Astrocyte (in vitro differentiated cells and primary cell): ENCODE results near the gene CD276. TPM values are rescaled to one million over a fixed set of nuclear protein-coding genes. Genes with fewer than 3 reads are reported as not detected.

ENCODE experiments used
- DNase-seq: peaks from one replicate; pipeline ENCODE4 v3.0.0-alpha.2; 2010; ENCODE audit warnings: low read depth
- FAIRE-seq: peaks from 2 replicates; lab custom pipeline; 2011; peaks lifted over from hg19 to GRCh38; lab: Jason Lieb, UNC
- H2AFZ ChIP-seq: 2 replicates; pipeline ENCODE4 v1.6.0; 2012; ENCODE audit warnings: low read depth, low read length, inconsistent platforms
- H3K27ac ChIP-seq: 2 replicates; pipeline ENCODE4 v1.5.1; 2011; ENCODE audit warnings: low read depth, low read length, inconsistent platforms
- H3K27me3 ChIP-seq: 2 replicates; pipeline ENCODE4 v1.6.0; 2011; ENCODE audit warnings: low read length, inconsistent platforms; ENCODE audit not compliant: insufficient read depth
- H3K36me3 ChIP-seq: 2 replicates; pipeline ENCODE4 v1.5.1; 2011; ENCODE audit warnings: low read length, inconsistent platforms; ENCODE audit not compliant: insufficient read depth
- H3K4me1 ChIP-seq: 2 replicates; pipeline ENCODE4 v1.5.1; 2011; ENCODE audit warnings: low read length, inconsistent platforms; ENCODE audit not compliant: insufficient read depth
- H3K4me2 ChIP-seq: 2 replicates; pipeline ENCODE4 v1.6.0; 2012; ENCODE audit warnings: low read length, inconsistent platforms
- H3K4me3 ChIP-seq: 2 replicates; pipeline ENCODE4 v1.5.1; 2011; ENCODE audit warnings: low read depth, mild to moderate bottlenecking, low read length, inconsistent platforms; ENCODE audit not compliant: insufficient read depth
- H3K79me2 ChIP-seq: 2 replicates; pipeline ENCODE4 v1.6.0; 2012; ENCODE audit warnings: mild to moderate bottlenecking, low read length, inconsistent platforms; ENCODE audit not compliant: insufficient read depth
- H3K9ac ChIP-seq: 2 replicates; pipeline ENCODE4 v1.6.0; 2012; ENCODE audit warnings: mild to moderate bottlenecking, low read length, inconsistent platforms
- H3K9me3 ChIP-seq: 2 replicates; pipeline ENCODE4 v1.5.1; 2012; ENCODE audit warnings: low read depth, mild to moderate bottlenecking, low read length, inconsistent platforms; ENCODE audit not compliant: insufficient read depth
- H4K20me1 ChIP-seq: 2 replicates; pipeline ENCODE4 v1.6.0; 2012; ENCODE audit warnings: low read length, inconsistent platforms; ENCODE audit not compliant: insufficient read depth
- H3K27ac Mint-ChIP-seq: one replicate; pipeline ENCODE4 v1.8.0; 2021; ENCODE audit warnings: mild to moderate bottlenecking, mixed read lengths; ENCODE audit not compliant: unreplicated experiment
- H3K27me3 Mint-ChIP-seq: one replicate; pipeline ENCODE4 v1.8.0; 2021; ENCODE audit warnings: low read depth, mixed read lengths; ENCODE audit not compliant: unreplicated experiment
- H3K36me3 Mint-ChIP-seq: one replicate; pipeline ENCODE4 v1.8.0; 2021; ENCODE audit warnings: low read depth, mixed read lengths; ENCODE audit not compliant: unreplicated experiment
- H3K4me1 Mint-ChIP-seq: one replicate; pipeline ENCODE4 v1.8.0; 2021; ENCODE audit warnings: low read depth, mixed read lengths; ENCODE audit not compliant: unreplicated experiment
- H3K4me3 Mint-ChIP-seq: one replicate; pipeline ENCODE4 v1.8.0; 2021; ENCODE audit warnings: mild to moderate bottlenecking, moderate library complexity, mixed read lengths; ENCODE audit not compliant: unreplicated experiment
- H3K9me3 Mint-ChIP-seq: one replicate; pipeline ENCODE4 v1.8.0; 2021; ENCODE audit warnings: mild to moderate bottlenecking, mixed read lengths; ENCODE audit not compliant: unreplicated experiment
- CTCF ChIP-seq: IDR thresholded peaks from 2 replicates; pipeline ENCODE4 v1.5.1; 2011; ENCODE audit warnings: low read depth, mild to moderate bottlenecking, inconsistent platforms, low read length, moderate library complexity; ENCODE audit not compliant: insufficient read depth
- EZH2 ChIP-seq: IDR thresholded peaks from 2 replicates; pipeline ENCODE4 v1.6.1; 2012; ENCODE audit warnings: mild to moderate bottlenecking, low read length, inconsistent platforms; ENCODE audit not compliant: insufficient read depth
- total RNA-seq: library from RNA; stranded (reverse); gene quantifications from 2 replicates; pipeline ENCODE4 v1.2.1, GENCODE V29; 2021

Gene CD276
- total RNA-seq, 1 donor from 2014 or later: 225 TPM

DNA sequence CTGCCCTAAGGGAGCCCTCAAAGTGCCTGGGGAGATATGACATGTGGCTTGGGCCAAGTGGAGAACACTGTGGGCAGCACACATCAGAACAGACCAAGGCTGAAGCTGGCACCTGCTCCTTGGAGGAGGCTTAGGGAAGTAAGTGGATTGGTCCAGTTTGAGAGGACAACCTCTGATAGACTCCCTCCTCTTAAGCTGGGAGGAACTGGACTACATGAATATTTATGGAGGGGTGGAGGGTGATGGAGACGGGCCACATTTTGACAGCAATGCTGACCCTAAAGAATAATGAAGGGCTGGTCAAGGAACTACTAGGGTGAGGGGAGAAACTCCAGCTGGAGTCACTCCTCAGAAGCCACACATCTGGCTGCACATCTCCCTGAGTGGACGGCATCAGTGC is 6.5 kb upstream of the CD276 start:
- no peak overlapping the region for H3K4me2 ChIP-seq
- H3K9me3 ChIP-seq: no peaks in the 10 kb centered on the region
- H3K79me2 ChIP-seq: no peaks in the 10 kb centered on the region
- DNase-seq: no peak
- no peak overlapping the region for H3K4me3 Mint-ChIP-seq
- no peaks in the 10 kb centered on the region for H3K36me3 ChIP-seq
- H3K36me3 Mint-ChIP-seq: no peaks in the 10 kb centered on the region
- no peak for FAIRE-seq
- H2AFZ ChIP-seq: no peak overlapping the region
- H3K4me3 ChIP-seq: no peak overlapping the region
- peaks cover 16% of the 10 kb centered on the region for H3K27me3 ChIP-seq
- no peaks in the 10 kb centered on the region for H3K4me1 ChIP-seq
- no peak overlapping the region for H3K9ac ChIP-seq
- H4K20me1 ChIP-seq: peaks cover 4% of the 10 kb centered on the region
- peaks cover 10% of the 10 kb centered on the region for H3K4me1 Mint-ChIP-seq
- TF ChIP-seq EZH2 (no peak), CTCF (no peak)
- H3K27ac Mint-ChIP-seq: no peak overlapping the region
- H3K27ac ChIP-seq: no peak overlapping the region
- H3K9me3 Mint-ChIP-seq: peaks cover 3% of the 10 kb centered on the region
- peaks cover 18% of the 10 kb centered on the region for H3K27me3 Mint-ChIP-seq

DNA sequence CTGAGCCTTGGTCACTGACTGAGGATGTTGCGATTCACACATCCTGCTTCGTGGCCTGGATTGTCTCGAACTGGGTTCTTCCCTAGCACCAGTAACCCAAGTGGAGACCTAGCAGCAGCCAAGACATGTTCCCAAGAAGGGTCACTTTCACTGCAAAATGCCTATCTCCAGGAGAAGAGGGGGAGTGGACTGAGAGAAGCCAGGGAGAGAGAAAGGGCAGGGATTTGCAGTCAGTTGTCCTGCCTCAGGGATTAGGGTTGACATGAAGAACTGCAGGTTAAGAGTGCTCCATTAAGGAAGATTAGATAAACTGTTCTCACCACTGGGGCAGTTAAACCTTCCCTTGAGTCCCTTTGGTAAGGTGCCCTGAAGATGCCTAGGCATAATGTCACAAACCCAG is 5.7 kb upstream of the CD276 start:
- Histone ChIP-seq H3K27ac (no peak overlapping the region), H3K4me2 (no peak overlapping the region), H3K9ac (no peak overlapping the region), H2AFZ (no peak overlapping the region), H3K79me2 (no peaks in the 10 kb centered on the region), H3K36me3 (no peaks in the 10 kb centered on the region), H4K20me1 (peaks cover 4% of the 10 kb centered on the region), H3K27me3 (peaks cover 10% of the 10 kb centered on the region), H3K4me1 (peaks cover 2% of the 10 kb centered on the region), H3K9me3 (no peaks in the 10 kb centered on the region), H3K4me3 (no peak overlapping the region)
- FAIRE-seq (no peak), DNase-seq (no peak)
- H3K9me3 Mint-ChIP-seq: no peaks in the 10 kb centered on the region
- H3K27ac Mint-ChIP-seq: no peak overlapping the region
- H3K36me3 Mint-ChIP-seq: no peaks in the 10 kb centered on the region
- peaks cover 13% of the 10 kb centered on the region for H3K4me1 Mint-ChIP-seq
- TF ChIP-seq EZH2: no peak
- TF ChIP-seq CTCF: no peak
- peaks cover 12% of the 10 kb centered on the region for H3K27me3 Mint-ChIP-seq
- no peak overlapping the region for H3K4me3 Mint-ChIP-seq

GRCh38 chr15:73679180-73679579 is 5.0 kb upstream of the CD276 start:
- Mint-ChIP-seq H3K4me1 (peaks cover 13% of the 10 kb centered on the region), H3K36me3 (no peaks in the 10 kb centered on the region), H3K27ac (no peak overlapping the region), H3K4me3 (no peak overlapping the region), H3K9me3 (no peaks in the 10 kb centered on the region), H3K27me3 (peaks cover 6% of the 10 kb centered on the region)
- Histone ChIP-seq H3K9ac (no peak overlapping the region), H4K20me1 (peaks cover 4% of the 10 kb centered on the region), H3K27ac (no peak overlapping the region), H3K4me3 (no peak overlapping the region), H3K79me2 (no peaks in the 10 kb centered on the region), H3K4me1 (peaks cover 6% of the 10 kb centered on the region), H3K4me2 (no peak overlapping the region), H2AFZ (no peak overlapping the region), H3K9me3 (no peaks in the 10 kb centered on the region), H3K27me3 (peaks cover 7% of the 10 kb centered on the region), H3K36me3 (no peaks in the 10 kb centered on the region)
- DNase-seq: no peak
- no peak for FAIRE-seq
- TF ChIP-seq CTCF (no peak), EZH2 (no peak)
